T-helper 1 cell treated with Interleukin-12 subunit alpha and Interleukin-12 subunit beta and Interleukin-4 antibody, amounts not matched to agents 30 ng/mL and 1 ng/mL, for 36 hours (primary cell): ENCODE measurements around the gene LDLRAD3. TPM values are rescaled to one million over a fixed set of nuclear protein-coding genes. Genes with fewer than 3 reads are reported as not detected.

Source experiments
- intact Hi-C: fragments of 100-400 bp; cut with micrococcal nuclease; formaldehyde crosslinking; loops from one replicate; pipeline ENCODE4 v1.15.1; 2024
- total RNA-seq: library from RNA; stranded (reverse); gene quantifications from 2 replicates; pipeline ENCODE4 v1.2.3, GENCODE V29; 2022

The LDLRAD3 gene
- total RNA-seq, 1 donor from 2014 or later = 0.15 TPM

DNA sequence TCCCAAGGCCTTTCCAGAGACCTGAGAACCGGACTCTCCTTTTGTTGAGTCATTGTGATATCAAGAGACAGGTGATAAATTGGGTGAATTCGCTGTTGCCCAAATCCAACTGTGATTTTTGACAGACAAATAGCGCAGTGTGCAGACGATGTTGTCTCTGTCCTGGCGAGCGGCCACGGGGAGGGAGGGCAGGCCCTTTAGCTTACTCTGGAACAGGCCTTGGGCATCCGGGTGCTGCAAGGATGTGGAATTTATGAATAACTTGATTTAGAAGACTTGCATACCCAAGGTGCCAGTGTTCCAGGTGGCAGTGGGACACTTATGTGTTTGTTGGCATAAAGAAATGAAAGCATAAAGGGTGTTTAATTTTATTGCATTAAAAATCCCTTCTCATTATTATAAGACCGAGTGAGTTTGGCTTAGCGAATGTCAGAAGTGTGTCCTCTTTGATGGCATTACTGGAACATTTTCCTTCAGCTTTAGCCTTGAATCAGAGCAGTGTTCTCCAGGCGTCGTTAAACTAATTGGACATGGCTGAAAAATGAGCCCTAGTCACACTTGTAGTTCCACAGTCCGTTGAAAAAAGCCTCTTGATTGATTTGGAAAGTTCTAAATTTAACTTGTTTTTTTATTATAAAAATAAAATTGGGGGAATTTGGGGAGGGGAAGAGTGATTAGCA is 9.4 kb downstream of the LDLRAD3 start:
- intact Hi-C loops = no loop called here

DNA sequence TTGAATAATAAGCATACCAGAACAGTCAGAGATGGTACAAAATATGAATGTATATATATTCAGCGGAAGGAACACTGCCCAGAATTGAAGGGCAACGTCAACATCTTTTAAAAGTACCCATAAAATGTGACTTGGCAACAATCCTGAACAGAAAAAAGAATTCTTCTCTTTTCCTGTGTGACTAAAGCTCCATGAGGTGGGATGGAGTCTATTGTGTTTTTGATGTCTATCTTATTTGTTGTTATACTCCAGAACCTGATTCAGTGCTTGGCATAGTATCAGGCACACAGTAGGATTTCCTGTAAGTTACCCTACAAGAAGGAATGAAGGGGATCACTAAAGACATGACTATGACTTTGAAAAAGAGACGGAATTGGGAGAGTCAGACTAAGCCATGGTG is 10.3 kb downstream of the LDLRAD3 start:
- intact Hi-C loops = no loop called here

DNA sequence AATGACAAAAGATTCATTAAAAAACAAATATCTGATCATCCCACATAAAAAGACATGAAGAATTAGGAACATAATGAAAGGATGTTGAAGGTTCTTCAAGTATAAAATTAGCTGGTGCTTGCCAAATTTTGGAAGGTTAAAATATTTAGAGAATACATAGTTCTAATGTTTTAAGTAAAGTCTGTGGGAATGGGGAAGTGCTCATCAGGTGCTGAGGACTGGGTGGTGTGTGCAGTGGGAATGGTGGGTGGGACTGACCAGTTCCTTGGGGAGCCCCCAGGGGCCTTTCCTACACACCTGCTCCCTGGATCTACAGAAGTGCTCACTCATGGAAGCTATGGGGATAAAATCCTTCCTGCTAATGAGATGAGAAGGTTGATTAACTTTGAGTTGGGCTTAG is 11.8 kb downstream of the LDLRAD3 start:
- intact Hi-C loops = no loop called here

DNA sequence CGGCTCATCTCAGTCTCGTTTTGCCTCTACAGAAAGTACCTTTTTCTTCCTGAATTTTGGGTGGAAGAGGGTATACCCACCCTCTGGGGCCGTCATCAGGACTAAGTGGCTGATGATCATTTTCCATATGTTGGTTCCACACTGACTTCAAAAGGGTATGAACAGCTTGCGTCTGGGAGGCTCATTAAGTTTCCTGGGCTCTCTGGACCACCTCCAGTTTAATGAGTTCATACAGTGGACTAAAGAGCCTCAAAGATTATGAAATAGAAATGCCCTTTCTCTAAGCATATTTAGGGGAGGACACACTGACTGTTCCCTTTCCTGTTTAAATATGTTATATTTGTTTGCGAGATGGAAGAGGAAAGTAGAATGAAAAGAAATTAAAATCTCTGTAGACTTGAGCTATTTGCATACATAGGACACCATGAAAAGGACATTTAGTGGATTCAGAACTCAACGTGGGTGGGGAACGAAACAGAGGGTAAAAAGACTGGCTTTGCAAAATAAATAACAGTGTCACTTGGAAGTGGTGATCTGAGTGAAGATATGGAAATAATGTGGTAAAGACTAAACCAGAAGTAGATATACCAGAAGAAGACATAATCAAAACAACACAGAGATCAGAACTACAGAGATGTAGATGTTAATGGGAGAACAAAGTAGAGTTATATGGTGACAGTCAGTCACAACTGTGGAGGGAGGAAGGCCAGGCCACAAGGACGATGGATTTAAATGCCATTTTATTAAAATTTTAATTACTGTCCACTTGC is 18.7 kb downstream of the LDLRAD3 start:
- intact Hi-C loops = no loop called here

DNA sequence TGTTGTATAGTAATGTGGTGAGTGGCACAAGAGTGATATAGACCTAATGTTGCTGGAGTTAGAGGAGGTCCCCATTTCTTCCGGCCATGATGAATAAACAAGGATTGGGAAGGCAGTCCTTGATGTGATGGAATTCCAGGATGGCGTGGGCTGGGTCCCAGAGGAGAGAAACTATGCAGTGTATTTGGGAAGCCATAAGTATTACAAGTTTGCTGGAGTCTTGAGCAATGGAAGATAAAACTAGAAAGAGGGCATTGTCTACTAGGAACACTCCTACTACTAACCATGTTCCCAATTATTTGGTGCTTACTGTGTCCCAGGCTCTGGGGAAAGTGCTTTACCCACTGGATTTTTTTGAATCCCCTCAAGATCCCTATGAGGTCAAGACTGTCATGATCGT is 20.0 kb downstream of the LDLRAD3 start:
- intact Hi-C loops = no loop called here

DNA sequence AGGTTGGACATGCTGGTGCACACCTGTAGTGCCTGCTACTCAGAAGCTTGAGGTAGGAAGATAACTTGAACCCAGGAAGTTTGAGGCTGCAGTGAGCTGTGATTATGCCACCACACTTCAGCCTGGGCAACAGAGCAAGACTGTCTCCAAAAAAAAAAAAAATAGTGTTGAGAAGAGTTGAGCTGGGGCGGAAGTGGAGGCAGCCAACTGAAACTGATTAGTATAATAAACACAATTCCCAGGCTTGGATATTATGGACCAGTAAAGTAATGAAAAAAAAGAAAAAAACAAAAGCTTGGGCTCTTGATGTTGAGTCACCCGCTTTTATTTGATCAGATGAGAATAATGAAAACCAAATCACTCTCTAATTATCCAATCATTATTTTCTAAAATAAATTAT is 21.0 kb downstream of the LDLRAD3 start:
- intact Hi-C loops = no loop called here

DNA sequence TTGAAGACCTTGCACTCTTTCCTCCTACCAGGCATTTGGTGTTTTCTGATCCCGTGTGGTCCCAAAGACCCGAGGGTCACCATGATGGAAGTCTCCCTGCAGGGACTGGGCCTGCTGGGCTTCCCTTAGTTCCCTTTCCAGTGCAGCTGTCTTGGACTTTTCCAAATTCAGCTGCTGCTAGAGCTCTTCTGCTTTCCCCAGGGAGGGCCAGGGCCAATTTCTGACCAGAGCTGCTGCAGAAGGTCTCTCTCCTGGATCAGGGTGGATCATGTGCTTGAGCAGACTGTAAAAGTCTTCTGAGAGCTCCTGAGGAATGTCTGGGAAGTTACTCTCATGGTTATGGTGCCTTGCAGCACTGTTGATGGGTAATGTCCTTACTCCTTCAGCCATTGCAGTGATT is 23.2 kb downstream of the LDLRAD3 start:
- intact Hi-C loops = no loop called here

DNA sequence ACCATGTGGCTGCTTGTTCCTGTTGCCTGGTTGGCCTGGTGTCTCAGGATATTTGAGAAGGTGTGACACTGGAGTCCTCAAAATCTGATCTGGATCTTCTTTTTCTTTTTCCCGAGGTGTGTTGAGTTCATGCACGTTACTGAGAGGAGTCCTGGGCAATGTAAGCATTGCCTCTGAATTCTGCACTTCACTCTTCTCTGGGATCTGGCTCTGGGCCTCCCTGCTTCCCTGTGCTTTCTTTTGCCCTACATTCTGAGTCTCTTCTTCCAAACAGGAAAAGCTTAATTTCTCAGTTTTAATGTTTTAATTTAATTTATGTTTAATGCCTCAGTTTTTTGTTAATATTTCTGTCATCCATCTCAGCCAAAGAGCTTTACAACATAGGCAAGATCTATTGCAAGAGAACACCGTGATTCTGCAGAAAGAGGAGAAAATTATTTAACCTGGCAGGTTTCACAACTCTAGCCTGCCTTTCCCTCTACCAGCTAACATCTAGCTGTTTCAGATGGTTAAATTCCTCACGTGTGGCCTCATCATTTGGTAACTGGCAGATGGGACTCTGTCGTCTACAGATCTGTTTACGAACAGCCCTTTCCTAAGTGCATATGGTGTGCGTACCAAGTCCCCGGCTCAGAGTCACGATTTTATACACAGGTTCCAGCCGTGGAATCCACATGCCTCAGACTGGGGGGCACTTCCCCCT is 24.7 kb downstream of the LDLRAD3 start:
- intact Hi-C loops = no loop called here

DNA sequence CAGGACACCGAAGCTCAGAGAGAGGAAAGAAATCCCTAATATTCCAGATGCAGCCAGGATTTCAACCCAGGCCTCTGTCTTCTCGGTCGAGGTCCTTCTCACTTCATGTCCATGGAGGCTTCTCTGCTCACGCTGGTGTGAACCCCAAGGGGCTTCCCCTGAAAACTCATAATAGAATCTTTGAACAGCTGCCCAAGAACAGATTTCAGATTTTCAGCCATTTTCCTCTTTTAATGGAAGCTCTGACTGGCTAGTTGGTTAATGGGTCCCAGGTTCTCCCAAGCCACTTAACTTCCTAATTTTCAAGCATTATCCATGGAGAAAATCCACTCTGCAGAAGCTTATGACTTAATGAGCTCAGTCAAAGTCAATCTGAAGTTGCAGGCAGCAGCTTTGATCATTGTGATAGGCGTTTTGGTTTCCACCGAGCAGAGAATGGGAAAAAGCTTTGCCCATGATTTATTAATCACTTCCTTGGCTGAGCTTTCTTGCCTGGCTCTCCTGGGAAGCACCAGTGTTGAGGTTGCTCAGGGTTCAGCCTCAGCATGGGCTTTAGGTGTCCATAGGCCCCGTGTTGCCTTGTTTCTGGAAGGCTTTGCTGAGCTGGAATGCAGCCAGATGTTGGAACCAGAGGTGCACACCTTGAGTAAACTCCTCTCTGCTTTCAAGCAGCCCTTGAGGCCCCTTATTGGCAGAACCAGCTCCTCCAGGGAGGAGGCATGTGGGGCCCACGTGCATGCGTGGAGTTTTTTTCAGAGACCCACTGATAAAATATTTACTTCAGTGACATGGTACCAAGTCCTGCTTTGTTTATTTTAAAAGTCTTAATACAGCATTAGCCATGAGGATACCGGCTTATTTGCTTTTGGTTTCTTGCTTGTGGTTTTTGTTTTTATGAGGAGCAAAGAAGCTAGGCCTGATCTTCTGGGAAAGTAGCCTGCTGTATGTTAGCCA is 25.5 kb downstream of the LDLRAD3 start:
- intact Hi-C loops = no loop called here

DNA sequence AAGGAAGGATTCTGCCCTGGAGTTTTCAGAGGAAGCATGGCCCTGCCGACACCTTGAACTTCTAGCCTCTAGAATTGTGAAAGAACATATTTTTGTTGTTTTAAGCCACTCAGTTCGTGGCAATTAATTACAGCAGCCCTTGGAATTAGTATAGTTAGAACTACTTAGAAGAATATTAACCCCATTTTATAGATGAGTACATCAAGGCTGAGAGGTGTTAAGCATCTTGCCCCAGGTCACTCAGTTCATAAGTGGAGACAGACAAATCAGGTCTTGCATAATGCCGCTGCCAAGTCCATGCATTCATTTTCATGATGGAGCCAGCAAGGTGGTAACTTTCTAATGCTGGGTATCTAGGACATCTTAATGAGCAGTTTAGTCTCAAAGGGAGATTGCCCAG is 26.6 kb downstream of the LDLRAD3 start:
- intact Hi-C loops = no loop called here

DNA sequence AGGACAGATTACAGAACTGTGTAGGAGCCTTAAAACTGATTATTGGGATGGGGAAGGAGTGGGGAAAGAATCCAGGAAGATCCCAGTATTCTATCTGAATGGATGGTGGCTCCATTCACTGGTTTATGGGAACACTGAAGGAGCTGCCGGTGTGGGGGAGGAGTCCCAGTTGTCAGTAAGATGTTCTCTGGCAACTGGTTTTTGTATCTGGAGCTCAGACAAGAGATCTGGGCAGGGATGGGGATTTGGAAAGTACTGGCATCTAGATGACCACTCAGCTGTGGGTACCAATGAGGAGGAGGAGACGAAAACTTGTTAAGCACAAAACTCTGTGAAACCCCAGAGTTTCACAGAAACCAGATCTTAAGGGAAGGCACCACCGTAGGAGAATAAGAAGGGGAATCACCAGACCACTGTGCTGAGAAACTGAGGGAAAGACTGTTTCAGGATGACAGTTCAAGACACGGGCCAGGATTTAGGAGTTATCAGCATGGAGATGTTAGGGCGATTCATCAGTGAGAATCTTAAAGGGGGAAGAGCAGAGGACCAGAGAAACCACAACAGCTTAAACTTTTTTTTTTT is 28.1 kb downstream of the LDLRAD3 start:
- intact Hi-C loops = no loop called here

DNA sequence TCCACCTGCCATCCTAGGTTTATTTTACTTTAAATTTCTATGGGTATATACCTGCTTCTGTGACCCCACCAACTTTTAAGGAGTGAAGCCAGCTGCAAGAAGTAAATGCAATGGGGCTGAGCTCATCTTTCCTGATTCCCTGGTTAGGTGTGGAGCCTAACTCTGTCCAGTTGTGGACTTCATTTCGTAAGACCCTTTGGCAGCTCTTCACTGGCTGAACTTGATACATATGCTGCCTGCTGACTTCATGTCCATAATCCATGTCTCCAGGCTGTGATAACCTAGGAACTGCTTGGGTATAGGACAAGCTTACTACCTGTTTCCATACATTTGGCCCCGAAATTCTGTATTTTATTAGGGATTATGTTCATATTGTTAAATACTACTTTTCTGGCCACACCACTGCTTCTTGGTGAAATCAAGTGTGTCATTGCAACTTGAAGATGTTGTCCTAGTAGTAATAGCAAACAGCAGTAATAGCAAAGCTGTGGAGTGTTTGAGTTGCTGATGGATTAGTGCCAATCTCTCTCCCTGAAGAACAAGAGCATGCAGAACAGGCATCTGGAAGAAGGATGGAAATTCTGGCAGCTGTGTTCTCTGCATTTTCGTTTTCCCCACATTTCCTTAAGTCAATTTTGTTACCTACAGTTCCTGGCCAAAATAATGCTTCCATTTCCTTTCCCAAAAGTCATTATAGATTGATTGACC is 31.2 kb downstream of the LDLRAD3 start:
- intact Hi-C loops = no loop called here

DNA sequence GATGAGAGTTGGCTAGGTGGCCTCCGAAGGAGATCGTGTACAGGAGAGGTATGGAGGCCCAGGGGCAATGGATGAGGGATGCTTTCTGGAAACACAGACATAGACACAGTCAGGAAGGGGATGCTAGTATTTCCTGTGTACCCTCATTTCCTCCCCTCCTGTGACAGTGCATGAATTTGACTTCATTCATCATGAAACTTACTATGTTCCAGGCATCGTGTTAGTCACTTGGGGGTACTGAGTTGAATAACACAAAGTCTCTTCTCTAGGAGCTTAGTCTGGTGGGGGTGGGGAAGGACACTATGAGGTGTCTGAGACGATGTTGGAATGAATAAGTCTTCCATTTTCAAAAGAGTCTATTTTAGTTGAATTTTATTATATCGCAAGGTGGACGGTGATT is 32.6 kb downstream of the LDLRAD3 start:
- intact Hi-C loops = no loop called here

DNA sequence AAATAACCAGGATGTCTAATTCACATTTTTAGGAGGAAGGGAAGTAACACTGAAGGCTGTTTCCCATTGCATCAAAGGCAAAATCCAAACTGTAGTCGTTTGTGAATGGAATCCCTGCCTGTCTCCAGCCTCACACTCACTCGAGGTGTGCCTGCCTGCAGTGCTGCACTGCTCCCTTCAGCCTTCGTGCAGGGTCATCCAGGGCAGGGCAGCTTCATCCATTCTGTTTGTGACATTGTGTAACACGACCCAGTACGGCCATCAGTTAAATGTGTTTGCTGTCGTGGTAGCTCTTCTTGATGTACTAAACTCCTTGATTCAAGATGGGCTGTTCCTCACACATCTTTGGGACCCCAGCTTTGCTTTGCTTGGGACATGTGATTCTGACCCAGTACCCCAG is 34.3 kb downstream of the LDLRAD3 start:
- intact Hi-C loops = no loop called here

DNA sequence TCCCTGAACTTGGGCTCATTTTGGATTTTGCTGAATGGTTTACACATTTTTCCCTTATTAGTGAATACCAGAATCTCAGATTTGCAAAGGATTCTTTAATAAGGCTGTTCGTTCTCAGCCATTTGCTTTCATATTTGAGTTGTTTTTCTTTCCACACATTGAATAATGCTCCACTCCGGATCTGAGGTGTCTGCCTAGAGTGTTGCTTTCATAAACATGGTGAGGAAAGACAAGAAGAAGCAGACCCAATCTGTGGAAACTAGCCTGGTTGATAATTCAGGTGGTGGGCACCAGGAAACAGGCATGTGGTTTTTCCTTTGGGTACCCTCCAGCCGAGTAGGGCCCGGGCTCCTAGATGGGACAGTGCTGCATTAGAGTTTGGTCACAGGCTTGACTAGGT is 35.0 kb downstream of the LDLRAD3 start:
- intact Hi-C loops = no loop called here

DNA sequence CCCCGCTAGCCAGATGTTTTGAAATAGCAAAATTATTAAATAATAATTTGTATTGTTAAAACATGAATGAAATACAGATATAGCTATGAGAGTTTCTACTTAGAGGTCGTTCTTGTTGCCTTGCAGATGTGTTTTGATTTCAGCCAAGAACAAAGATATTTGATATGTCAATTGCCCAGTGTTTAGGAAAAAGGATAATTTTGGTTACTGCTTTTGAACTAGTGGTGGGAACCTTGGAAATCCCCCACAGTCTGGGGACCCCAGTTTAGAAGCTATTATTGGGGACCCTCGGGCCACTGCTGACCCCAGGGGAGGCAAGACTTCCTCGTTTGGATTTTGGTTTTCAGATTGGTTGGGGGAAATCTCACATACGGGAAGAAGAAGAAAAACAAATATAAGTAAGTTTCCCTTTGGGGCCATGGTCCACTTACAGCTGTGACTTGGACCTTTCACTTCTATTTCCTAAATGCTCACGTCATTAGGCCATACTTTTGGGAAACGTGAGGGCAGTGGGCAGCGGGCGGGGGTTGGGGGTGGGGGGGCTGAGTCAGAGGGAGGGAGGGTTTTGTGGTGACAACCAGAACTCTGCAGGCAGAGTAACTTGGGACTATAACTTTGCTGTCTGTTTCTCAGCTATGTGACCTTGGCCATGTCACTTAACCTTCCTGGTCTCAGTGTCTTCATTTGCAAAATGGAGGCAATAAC is 37.0 kb downstream of the LDLRAD3 start:
- intact Hi-C loops = no loop called here

DNA sequence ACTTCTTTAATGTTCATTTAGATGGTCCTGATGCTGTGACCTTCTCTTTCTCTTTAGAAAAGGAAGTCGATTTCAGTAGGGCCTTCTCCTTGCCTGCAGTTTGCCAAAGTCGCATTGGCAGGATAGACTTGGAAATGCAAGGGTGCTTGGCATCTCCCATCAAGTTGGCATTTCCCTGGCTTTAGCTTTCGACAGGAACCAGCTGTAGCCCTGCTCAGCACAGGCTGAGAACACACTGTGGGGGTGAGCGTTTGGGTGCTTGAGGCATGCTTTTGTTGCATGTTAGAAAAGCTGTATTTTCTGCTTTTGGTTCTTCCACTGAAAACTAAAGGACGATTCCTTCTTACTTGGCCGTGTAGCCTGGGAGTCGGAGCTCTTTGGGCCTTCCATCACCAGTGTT is 37.7 kb downstream of the LDLRAD3 start:
- intact Hi-C loops = no loop called here

DNA sequence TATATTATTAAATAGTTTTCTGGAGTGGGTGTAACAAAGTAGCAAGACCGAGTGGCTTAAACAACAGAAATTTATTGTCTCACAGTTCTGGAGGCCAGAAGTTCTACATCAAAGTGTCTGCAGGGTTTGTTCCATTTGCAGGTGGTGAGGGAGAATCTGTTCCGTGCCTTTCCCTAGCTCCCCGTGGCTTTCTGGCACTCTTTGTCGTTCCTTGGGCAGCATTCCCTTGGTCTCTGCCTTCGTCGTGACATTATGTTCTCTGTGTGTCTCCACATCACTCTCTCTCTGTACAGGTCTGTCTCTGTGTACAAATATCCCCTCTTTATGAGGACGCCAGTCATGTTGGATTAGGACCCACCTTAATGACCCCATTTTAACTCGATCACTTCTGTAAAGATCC is 38.2 kb downstream of the LDLRAD3 start:
- intact Hi-C loops = no loop called here

DNA sequence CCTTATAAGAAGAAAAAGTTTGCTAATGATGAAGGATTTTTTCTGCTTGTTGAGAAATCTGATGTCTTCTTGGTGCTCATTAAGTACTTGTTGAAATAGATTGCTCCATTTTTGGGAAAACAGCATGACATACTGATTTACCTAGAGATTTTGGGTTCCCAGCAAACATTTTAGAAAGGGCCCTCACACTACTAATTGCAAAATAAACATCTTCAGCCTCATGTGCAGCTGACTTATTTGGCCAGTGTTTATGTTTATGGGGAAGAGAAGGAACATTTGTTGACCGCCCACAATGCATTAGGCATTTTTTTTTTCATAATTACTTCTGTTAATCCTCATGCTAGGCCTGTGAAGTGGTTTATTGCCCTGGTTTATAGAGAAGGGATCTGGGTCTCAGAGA is 40.1 kb downstream of the LDLRAD3 start:
- intact Hi-C loops = no loop called here

DNA sequence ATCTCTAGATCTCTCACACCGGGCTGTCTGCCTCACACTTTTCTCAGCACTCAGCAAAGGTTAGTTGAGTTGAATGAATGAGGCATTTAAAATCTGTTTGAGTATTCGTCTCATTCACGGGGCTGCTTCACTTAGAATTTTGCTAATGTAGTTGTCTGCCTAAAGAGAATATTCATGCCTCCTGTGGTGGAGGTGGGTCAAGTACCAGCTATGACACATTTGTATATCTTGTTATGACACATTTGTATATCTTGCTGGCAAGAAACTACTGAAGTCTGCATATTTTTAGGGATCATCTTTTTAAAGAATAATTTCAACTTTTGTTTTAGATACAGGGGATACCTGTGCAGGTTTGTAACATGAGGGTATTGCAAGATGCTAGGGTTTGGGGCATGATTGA is 43.1 kb downstream of the LDLRAD3 start:
- intact Hi-C loops = no loop called here
